DND-41 (cell line): Measurements from ENCODE around the gene POLR2M.

Experiments
- ATAC-seq: fragments of 200-7000 bp; cut with Tn5 transposase; 3 replicates; pipeline ENCODE4 v1.9.1; 2021; ENCODE audit warnings: low read depth; ENCODE audit not compliant: insufficient read depth
- DNase-seq: peaks from one replicate; pipeline ENCODE4 v3.0.0-alpha.2; 2020
- H2AFZ ChIP-seq: 2 replicates; pipeline ENCODE4 v1.6.0; 2012; ENCODE audit warnings: low read depth, low read length
- H3K27ac ChIP-seq: 2 replicates; pipeline ENCODE4 v1.5.1; 2012; ENCODE audit warnings: low read length, inconsistent platforms
- H3K27me3 ChIP-seq: fragments of 200-600 bp; sonication (generic); 2 replicates; pipeline ENCODE4 v1.6.0; 2012; ENCODE audit warnings: low read length, mild to moderate bottlenecking, inconsistent platforms; ENCODE audit not compliant: insufficient read depth, poor library complexity
- H3K36me3 ChIP-seq: 2 replicates; pipeline ENCODE4 v1.5.1; 2012; ENCODE audit warnings: low read length, inconsistent platforms; ENCODE audit not compliant: insufficient read depth
- H3K4me1 ChIP-seq: 2 replicates; pipeline ENCODE4 v1.5.1; 2012; ENCODE audit warnings: mild to moderate bottlenecking, low read length; ENCODE audit not compliant: insufficient read depth
- H3K4me2 ChIP-seq: 2 replicates; pipeline ENCODE4 v1.6.0; 2012; ENCODE audit warnings: mild to moderate bottlenecking, moderate library complexity, low read length, inconsistent platforms; ENCODE audit not compliant: insufficient read depth
- H3K4me3 ChIP-seq, 2 experiments: fragments of 200-600 bp in 1 of 2; shearing (Covaris generic) in 1 of 2; 2 replicates each; pipeline ENCODE4 v1.5.1; 2012 to 2016; ENCODE audit warnings: inconsistent platforms in 2 of 2, low read length in 2 of 2, mild to moderate bottlenecking in 2 of 2, low read depth in 1 of 2, moderate library complexity in 1 of 2
- H3K79me2 ChIP-seq: 2 replicates; pipeline ENCODE4 v1.6.0; 2012; ENCODE audit warnings: low read length, inconsistent platforms; ENCODE audit not compliant: insufficient read depth
- H3K9ac ChIP-seq: 2 replicates; pipeline ENCODE4 v1.6.0; 2012; ENCODE audit warnings: low read depth, mild to moderate bottlenecking, inconsistent platforms, low read length, moderate library complexity
- H3K9me3 ChIP-seq: 2 replicates; pipeline ENCODE4 v1.5.1; 2012; ENCODE audit warnings: low read length, moderate library complexity, mild to moderate bottlenecking, inconsistent platforms; ENCODE audit not compliant: insufficient read depth, severe bottlenecking
- H4K20me1 ChIP-seq: 2 replicates; pipeline ENCODE4 v1.6.0; 2012; ENCODE audit warnings: low read length; ENCODE audit not compliant: insufficient read depth
- EZH2 ChIP-seq: IDR thresholded peaks from 3 replicates; pipeline ENCODE4 v1.6.1; 2012; ENCODE audit warnings: borderline replicate concordance, low read depth, mild to moderate bottlenecking, moderate library complexity, low read length, inconsistent platforms; ENCODE audit not compliant: severe bottlenecking
- TF ChIP-seq, protein P1 (sequence below): IDR thresholded peaks from 2 replicates; pipeline ENCODE4 v1.5.1; 2012; ENCODE audit warnings: borderline replicate concordance, low read length, moderate library complexity, mild to moderate bottlenecking; ENCODE audit not compliant: poor library complexity, severe bottlenecking; ENCODE audit errors: extremely low read depth

POLR2M gene

DNA sequence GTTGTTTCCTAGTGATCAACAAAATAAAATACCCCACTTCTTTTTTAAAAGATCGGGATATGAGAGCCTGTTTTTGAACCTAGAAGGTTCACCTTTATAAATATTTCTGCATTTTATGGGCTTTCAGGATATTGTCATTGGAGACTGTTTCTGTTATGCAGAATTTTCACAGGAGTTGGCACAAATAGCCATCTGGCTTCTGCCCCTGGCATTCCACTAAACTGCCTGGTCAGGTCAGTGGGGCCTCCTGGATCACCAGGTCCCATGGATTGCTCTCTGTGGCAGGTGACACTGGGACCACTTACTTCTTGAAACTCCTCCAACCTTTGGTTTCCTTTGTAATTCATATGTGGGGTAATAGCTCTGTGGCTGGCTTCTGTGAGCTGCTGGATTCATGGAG lies 25.5 kb upstream of the POLR2M start:
- Histone ChIP-seq H3K36me3 (no peaks in the 10 kb centered on the region), H3K4me1 (no peaks in the 10 kb centered on the region), H4K20me1 (no peaks in the 10 kb centered on the region), H3K27ac (no peak overlapping the region), H3K4me2 (no peak overlapping the region), H3K79me2 (no peaks in the 10 kb centered on the region), H3K9ac (no peak overlapping the region), H2AFZ (no peak overlapping the region), H3K27me3 (no peaks in the 10 kb centered on the region), H3K9me3 (no peaks in the 10 kb centered on the region), H3K4me3 (no peak overlapping the region)
- DNase-seq (no peak), ATAC-seq (no peak)
- no peak for TF ChIP-seq EZH2
- TF ChIP-seq, protein P1, sequence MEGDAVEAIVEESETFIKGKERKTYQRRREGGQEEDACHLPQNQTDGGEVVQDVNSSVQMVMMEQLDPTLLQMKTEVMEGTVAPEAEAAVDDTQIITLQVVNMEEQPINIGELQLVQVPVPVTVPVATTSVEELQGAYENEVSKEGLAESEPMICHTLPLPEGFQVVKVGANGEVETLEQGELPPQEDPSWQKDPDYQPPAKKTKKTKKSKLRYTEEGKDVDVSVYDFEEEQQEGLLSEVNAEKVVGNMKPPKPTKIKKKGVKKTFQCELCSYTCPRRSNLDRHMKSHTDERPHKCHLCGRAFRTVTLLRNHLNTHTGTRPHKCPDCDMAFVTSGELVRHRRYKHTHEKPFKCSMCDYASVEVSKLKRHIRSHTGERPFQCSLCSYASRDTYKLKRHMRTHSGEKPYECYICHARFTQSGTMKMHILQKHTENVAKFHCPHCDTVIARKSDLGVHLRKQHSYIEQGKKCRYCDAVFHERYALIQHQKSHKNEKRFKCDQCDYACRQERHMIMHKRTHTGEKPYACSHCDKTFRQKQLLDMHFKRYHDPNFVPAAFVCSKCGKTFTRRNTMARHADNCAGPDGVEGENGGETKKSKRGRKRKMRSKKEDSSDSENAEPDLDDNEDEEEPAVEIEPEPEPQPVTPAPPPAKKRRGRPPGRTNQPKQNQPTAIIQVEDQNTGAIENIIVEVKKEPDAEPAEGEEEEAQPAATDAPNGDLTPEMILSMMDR = no peak

DNA sequence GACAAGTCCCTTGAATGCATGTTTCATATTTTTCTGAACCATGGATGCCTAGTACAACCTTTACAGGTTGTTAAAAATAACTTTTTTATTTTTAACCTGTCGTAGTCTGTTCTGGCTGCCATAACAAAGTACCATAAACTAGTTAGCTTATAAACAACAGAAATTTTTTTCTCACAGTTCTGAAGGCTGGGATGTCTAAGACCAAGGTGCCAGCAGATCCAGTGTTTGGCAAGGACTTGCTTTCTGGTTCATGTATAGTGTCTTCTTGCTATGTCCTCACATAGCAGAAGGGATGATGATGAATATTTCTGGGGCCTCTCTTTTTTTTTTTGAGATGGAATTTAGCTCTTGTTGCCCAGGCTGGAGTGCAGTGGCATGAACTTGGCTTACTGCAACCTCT lies 23.0 kb upstream of the POLR2M start:
- Histone ChIP-seq H3K36me3 (no peaks in the 10 kb centered on the region), H3K27me3 (no peaks in the 10 kb centered on the region), H3K9me3 (no peaks in the 10 kb centered on the region), H3K79me2 (no peaks in the 10 kb centered on the region), H3K4me1 (no peaks in the 10 kb centered on the region), H4K20me1 (no peaks in the 10 kb centered on the region), H2AFZ (no peak overlapping the region), H3K9ac (no peak overlapping the region), H3K4me3 (no peak overlapping the region), H3K27ac (no peak overlapping the region), H3K4me2 (no peak overlapping the region)
- TF ChIP-seq EZH2 = no peak
- TF ChIP-seq, protein P1 = no peak
- no peak for DNase-seq
- no peak for ATAC-seq

DNA sequence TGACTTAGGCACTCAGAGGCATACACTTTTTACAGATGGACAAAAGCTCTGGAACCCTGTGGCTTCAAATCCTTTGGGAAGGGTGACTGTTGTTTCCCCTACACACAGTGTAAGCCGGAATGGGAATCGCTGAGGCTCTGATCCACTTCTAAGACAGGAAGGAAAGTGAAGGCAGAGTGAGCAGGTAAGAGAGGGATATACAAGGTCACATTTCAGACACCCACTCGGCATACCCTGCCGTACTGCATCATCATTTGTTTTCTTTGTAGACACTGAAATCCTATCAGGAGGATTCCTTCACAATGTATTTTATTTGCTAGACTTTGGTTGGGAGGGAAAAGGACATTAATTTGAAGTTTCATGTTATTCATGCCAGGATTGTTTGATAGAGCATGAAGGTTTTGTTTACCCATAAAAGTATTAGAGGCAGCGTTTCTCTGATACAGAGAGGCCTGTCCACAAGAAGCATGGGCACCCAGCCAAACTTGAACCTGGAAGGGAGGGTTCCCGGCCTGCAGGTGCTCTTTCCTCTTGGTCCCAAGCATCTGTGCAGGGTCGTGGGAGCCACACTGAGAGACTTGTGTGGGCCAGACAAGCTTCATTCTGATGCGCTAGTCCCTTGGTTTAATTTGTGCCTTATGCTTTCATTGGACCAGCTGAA lies 21.9 kb upstream of the POLR2M start:
- Histone ChIP-seq H2AFZ (no peak overlapping the region), H3K4me1 (no peaks in the 10 kb centered on the region), H3K27ac (no peak overlapping the region), H3K9me3 (no peaks in the 10 kb centered on the region), H3K9ac (no peak overlapping the region), H3K36me3 (no peaks in the 10 kb centered on the region), H4K20me1 (no peaks in the 10 kb centered on the region), H3K27me3 (no peaks in the 10 kb centered on the region), H3K4me2 (no peak overlapping the region), H3K79me2 (no peaks in the 10 kb centered on the region), H3K4me3 (no peak overlapping the region)
- no peak for TF ChIP-seq EZH2
- TF ChIP-seq, protein P1 = no peak
- ATAC-seq (no peak), DNase-seq (no peak)
